GM12864 (cell line): ENCODE data around the gene TCF25.
A peak's percentile ranks its signal among the peaks of the same experiment; 100 is the strongest.
"Not testable (repeated sequence)": the region's sequence is repeated elsewhere in the genome, so short reads cannot be mapped to it uniquely, and the experiment has no call there.

Experiments
- DNase-seq: peaks from one replicate; pipeline ENCODE4 v3.0.0-alpha.2; 2011; ENCODE audit warnings: low read depth
- H3K4me3 ChIP-seq: 2 replicates; pipeline ENCODE4 v1.5.1; 2011; ENCODE audit warnings: mild to moderate bottlenecking, low read depth, low read length, control low read depth
- CTCF ChIP-seq: IDR thresholded peaks from 2 replicates; pipeline ENCODE4 v1.5.1; 2011; ENCODE audit warnings: low read depth, mild to moderate bottlenecking, moderate library complexity, low read length, control low read depth, inconsistent platforms; ENCODE audit errors: missing control alignments

The TCF25 gene

GRCh38 chr16:89925596-89926079 is 52.2 kb downstream of the TCF25 start:
- TF ChIP-seq CTCF: no peak
- DNase-seq: no peak
- peak overlapping the region; percentile 36 for H3K4me3 ChIP-seq

- H3K4me3 ChIP-seq: no peak overlapping the region
- no peak for DNase-seq
- no peak for TF ChIP-seq CTCF
Measured at GRCh38 chr16:89931305-89931896, 58.0 kb downstream of the TCF25 start.

GRCh38 chr16:89931964-89932363 is 58.6 kb downstream of the TCF25 start:
- no peak for DNase-seq
- H3K4me3 ChIP-seq: no peak overlapping the region
- TF ChIP-seq CTCF: no peak

- DNase-seq, H3K4me3 ChIP-seq: not testable (repeated sequence)
Measured at GRCh38 chr16:89934019-89934418, 60.6 kb downstream of the TCF25 start.

GRCh38 chr16:89934611-89935553 is 61.5 kb downstream of the TCF25 start:
- TF ChIP-seq CTCF: no peak
- H3K4me3 ChIP-seq: no peak overlapping the region
- no peak for DNase-seq

GRCh38 chr16:89935620-89936019 is 62.2 kb downstream of the TCF25 start:
- DNase-seq, H3K4me3 ChIP-seq: not testable (repeated sequence)

GRCh38 chr16:89936034-89936433 is 62.6 kb downstream of the TCF25 start:
- TF ChIP-seq CTCF: no peak
- no peak for DNase-seq
- H3K4me3 ChIP-seq: no peak overlapping the region

GRCh38 chr16:89936508-89936907 is 63.1 kb downstream of the TCF25 start:
- no peak overlapping the region for H3K4me3 ChIP-seq
- no peak for DNase-seq
- TF ChIP-seq CTCF: no peak
